ENCODE results near the gene GAB4. TPM values are rescaled to one million over a fixed set of nuclear protein-coding genes. Genes with fewer than 3 reads are reported as not detected.

GAB4 gene
- total RNA-seq, 1 donor from 2014 or later: not detected

DNA sequence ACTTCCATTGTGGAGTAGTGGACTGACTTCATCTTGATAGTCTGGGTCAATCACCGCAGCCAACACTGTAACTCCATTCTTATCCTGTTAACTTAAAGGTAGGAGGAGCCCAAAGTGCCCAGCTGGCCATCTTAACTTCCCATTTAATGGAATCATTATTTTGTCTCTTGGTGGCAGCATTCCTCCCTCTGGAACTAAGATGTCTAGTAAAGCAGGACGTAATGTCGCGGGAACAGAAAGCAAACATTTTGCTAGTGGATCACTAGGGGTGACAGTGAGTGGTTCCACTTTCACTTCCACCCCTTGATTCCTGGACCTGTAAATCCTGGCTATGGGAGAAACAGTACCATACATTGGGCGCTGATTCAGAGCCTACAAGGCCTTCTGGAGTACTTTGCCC, 71.4 kb downstream of the GAB4 start:
- peaks cover 20% of the 10 kb centered on the region for H3K9me3 Mint-ChIP-seq (ENCODE audit: unreplicated experiment)
- no peaks in the 10 kb centered on the region for H3K36me3 Mint-ChIP-seq (ENCODE audit: unreplicated experiment)
- H3K27ac Mint-ChIP-seq (ENCODE audit: unreplicated experiment): no peak overlapping the region
- H3K4me1 Mint-ChIP-seq (ENCODE audit: unreplicated experiment): no peaks in the 10 kb centered on the region
- H3K4me3 Mint-ChIP-seq (ENCODE audit: unreplicated experiment): no peak overlapping the region
- H3K27me3 Mint-ChIP-seq (ENCODE audit: unreplicated experiment): no peaks in the 10 kb centered on the region
- no peak for DNase-seq (ENCODE audit: extremely low spot score, unreplicated experiment)
- TF ChIP-seq, protein P1, sequence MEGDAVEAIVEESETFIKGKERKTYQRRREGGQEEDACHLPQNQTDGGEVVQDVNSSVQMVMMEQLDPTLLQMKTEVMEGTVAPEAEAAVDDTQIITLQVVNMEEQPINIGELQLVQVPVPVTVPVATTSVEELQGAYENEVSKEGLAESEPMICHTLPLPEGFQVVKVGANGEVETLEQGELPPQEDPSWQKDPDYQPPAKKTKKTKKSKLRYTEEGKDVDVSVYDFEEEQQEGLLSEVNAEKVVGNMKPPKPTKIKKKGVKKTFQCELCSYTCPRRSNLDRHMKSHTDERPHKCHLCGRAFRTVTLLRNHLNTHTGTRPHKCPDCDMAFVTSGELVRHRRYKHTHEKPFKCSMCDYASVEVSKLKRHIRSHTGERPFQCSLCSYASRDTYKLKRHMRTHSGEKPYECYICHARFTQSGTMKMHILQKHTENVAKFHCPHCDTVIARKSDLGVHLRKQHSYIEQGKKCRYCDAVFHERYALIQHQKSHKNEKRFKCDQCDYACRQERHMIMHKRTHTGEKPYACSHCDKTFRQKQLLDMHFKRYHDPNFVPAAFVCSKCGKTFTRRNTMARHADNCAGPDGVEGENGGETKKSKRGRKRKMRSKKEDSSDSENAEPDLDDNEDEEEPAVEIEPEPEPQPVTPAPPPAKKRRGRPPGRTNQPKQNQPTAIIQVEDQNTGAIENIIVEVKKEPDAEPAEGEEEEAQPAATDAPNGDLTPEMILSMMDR (IDR thresholded peaks at IDR 0.05): no peak

DNA sequence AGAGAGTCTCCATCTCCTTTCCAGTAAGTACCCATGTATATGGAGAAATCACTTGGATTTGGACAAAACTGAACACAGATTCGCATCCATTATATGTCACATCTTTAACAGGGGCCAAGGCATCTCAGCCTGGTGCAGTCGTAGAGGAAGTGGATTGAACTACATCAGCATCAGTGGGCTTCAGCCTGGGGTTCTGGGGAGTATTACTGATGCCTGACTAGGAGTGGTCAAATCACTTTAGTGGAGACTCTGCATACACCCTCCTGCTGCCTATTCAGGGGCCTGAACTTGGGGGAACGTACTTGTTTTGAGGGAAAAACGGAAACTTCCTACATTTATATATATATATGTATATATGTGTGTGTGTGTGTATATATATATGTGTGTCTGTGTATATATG, 72.8 kb downstream of the GAB4 start:
- Mint-ChIP-seq H3K4me3 (ENCODE audit: unreplicated experiment) (no peak overlapping the region), H3K27ac (ENCODE audit: unreplicated experiment) (no peak overlapping the region), H3K36me3 (ENCODE audit: unreplicated experiment) (no peaks in the 10 kb centered on the region), H3K27me3 (ENCODE audit: unreplicated experiment) (no peaks in the 10 kb centered on the region), H3K4me1 (ENCODE audit: unreplicated experiment) (no peaks in the 10 kb centered on the region), H3K9me3 (ENCODE audit: unreplicated experiment) (peaks cover 14% of the 10 kb centered on the region)
- TF ChIP-seq, protein P1 (IDR thresholded peaks at IDR 0.05): no peak
- DNase-seq (ENCODE audit: extremely low spot score, unreplicated experiment): no peak

DNA sequence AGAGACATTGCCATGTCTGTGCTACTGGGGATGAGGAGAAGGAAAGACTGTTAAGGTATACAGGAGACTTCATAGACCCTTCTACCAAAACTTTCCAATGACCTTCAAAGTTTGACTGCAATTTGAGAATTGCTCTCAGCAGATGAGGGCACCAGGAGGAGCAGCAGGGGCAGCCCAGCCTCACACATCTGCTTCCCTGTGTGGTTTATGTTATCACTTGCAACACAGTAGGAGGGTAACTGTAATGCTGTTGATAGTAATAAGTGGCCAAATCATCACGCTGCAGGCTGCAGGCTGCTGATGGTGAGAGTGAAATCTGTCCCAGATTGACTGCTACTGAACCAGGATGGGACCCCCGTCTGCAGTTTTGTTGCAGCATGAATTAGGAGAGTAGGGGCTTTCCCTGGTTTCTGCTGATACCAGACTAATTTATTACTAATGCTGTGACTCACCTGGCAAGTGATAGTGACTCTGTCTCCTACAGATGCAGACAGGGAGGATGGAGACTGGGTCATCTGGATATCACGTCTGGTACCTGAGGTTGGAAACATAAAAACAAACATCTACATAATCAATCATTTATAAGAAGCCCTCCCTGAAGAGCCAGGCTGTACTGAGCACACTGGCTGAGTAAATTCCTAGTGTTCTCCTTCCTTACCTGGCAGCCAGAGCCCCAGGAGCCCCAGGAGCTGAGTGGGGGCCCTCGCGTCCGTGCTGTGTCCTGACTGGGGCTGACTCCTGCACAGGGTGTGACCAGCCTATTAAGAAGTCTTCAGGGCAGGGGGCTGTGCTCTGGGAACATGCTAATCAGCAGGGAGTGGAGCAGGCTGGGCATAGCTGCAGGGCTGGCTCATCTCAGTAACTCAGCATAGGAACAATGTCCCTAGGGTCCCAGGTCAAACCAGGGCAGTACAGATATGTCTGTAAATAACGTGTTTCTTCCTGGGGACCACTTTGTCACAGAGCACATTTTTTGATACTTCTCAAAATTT, 74.4 kb downstream of the GAB4 start:
- DNase-seq (ENCODE audit: extremely low spot score, unreplicated experiment): no peak
- Mint-ChIP-seq H3K9me3 (ENCODE audit: unreplicated experiment) (peaks cover 8% of the 10 kb centered on the region), H3K27ac (ENCODE audit: unreplicated experiment) (no peak overlapping the region), H3K4me3 (ENCODE audit: unreplicated experiment) (no peak overlapping the region), H3K27me3 (ENCODE audit: unreplicated experiment) (no peaks in the 10 kb centered on the region), H3K36me3 (ENCODE audit: unreplicated experiment) (no peaks in the 10 kb centered on the region), H3K4me1 (ENCODE audit: unreplicated experiment) (no peaks in the 10 kb centered on the region)
- TF ChIP-seq, protein P1 (IDR thresholded peaks at IDR 0.05): no peak

DNA sequence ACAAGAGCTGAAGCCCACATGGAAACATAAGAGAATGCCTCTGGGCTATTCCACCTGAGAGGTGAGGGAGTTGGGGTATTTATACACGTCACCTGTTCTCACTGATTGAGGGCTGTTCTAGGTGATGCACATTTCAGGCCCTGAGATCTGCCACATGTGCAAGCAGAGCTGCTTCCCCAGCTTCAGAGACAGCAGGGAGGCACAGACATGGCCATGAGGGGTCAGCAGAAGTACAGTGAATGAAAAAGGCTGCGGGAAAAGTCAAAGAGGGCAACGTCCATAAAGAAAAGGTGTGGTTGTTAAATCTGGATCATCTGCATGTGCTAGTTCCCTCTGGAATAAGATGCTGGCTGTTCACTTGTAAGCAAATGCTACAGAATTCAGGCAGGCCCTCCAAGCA, 75.4 kb downstream of the GAB4 start:
- Mint-ChIP-seq H3K4me1 (ENCODE audit: unreplicated experiment) (no peaks in the 10 kb centered on the region), H3K36me3 (ENCODE audit: unreplicated experiment) (no peaks in the 10 kb centered on the region), H3K4me3 (ENCODE audit: unreplicated experiment) (no peak overlapping the region), H3K9me3 (ENCODE audit: unreplicated experiment) (peaks cover 8% of the 10 kb centered on the region), H3K27me3 (ENCODE audit: unreplicated experiment) (no peaks in the 10 kb centered on the region), H3K27ac (ENCODE audit: unreplicated experiment) (no peak overlapping the region)
- no peak for DNase-seq (ENCODE audit: extremely low spot score, unreplicated experiment)
- TF ChIP-seq, protein P1 (IDR thresholded peaks at IDR 0.05): no peak

DNA sequence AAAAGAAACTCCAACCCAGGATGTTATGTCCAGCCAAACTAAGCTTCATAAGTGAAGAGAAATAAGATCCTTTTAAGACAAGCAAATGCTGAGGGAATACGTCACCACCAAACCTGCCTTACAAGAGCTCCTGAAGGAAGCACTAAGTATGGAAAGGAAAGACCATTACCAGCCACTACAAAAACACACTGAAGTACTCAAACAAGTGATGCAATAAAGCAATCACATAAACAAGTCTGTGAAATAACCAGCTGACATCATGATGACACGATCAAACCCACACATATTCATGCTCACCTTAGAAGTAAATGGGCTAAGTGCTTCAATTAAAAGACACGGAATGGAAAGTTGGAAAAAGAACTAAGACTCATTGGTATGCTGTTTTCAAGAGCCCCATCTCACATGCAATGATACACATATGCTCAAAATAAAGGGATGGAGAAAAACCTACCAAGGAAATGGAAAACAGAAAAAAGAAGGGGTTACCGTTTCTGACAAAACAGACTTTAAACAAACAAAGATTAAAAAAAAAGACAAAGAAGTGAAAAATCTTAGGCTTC, 82.5 kb downstream of the GAB4 start:
- H3K4me3 Mint-ChIP-seq (ENCODE audit: unreplicated experiment): no peak overlapping the region
- no peak overlapping the region for H3K27ac Mint-ChIP-seq (ENCODE audit: unreplicated experiment)
- no peaks in the 10 kb centered on the region for H3K9me3 Mint-ChIP-seq (ENCODE audit: unreplicated experiment)
- no peaks in the 10 kb centered on the region for H3K4me1 Mint-ChIP-seq (ENCODE audit: unreplicated experiment)
- H3K27me3 Mint-ChIP-seq (ENCODE audit: unreplicated experiment): no peaks in the 10 kb centered on the region
- no peaks in the 10 kb centered on the region for H3K36me3 Mint-ChIP-seq (ENCODE audit: unreplicated experiment)
- TF ChIP-seq, protein P1 (IDR thresholded peaks at IDR 0.05): no peak
- DNase-seq (ENCODE audit: extremely low spot score, unreplicated experiment): no peak
